MM.1S (cell line): ENCODE data around the gene CNTNAP2.

Experiments used
- DNase-seq: peaks from one replicate; pipeline ENCODE4 v3.0.0-alpha.2; 2015
- H2AFZ ChIP-seq: fragments of 300-600 bp; sonication (generic); 2 replicates; pipeline ENCODE4 v1.6.0; 2016; ENCODE audit warnings: antibody characterized with exemption, low read length
- H3F3A ChIP-seq: fragments of 300-600 bp; sonication (generic); 2 replicates; pipeline ENCODE4 v1.6.1; 2016; ENCODE audit warnings: mild to moderate bottlenecking, antibody characterized with exemption, low read length, moderate library complexity, mixed read lengths; ENCODE audit not compliant: insufficient read depth
- H3K27ac ChIP-seq: fragments of 300-600 bp; sonication (generic); 2 replicates; pipeline ENCODE4 v1.5.1; 2016; ENCODE audit warnings: mild to moderate bottlenecking, low read length
- H3K27me3 ChIP-seq: fragments of 300-600 bp; sonication (generic); replicated peaks from 2 replicates; pipeline ENCODE4 v1.6.0; 2016; ENCODE audit warnings: low read length; ENCODE audit not compliant: insufficient read depth
- H3K36me3 ChIP-seq: fragments of 300-600 bp; sonication (generic); replicated peaks from 2 replicates; pipeline ENCODE4 v1.6.1; 2016; ENCODE audit warnings: mild to moderate bottlenecking, low read length, mixed read lengths; ENCODE audit not compliant: insufficient read depth
- H3K4me1 ChIP-seq: fragments of 300-600 bp; sonication (generic); 2 replicates; pipeline ENCODE4 v1.6.1; 2016; ENCODE audit warnings: low read length, mixed read lengths
- H3K4me2 ChIP-seq: fragments of 300-600 bp; sonication (generic); 2 replicates; pipeline ENCODE4 v1.6.0; 2016; ENCODE audit warnings: low read depth, low read length
- H3K4me3 ChIP-seq: fragments of 300-600 bp; sonication (generic); 2 replicates; pipeline ENCODE4 v1.5.1; 2016; ENCODE audit warnings: low read length, mixed read lengths
- H3K79me2 ChIP-seq: fragments of 300-600 bp; sonication (generic); 2 replicates; pipeline ENCODE4 v1.6.1; 2016; ENCODE audit warnings: mixed run types, low read length, mixed read lengths
- H3K9ac ChIP-seq: fragments of 300-600 bp; sonication (generic); 2 replicates; pipeline ENCODE4 v1.6.1; 2016; ENCODE audit warnings: low read length, mixed read lengths
- H3K9me2 ChIP-seq: fragments of 300-600 bp; sonication (generic); replicated peaks from 2 replicates; pipeline ENCODE4 v1.6.1; 2016; ENCODE audit warnings: mild to moderate bottlenecking, low read length, mixed read lengths; ENCODE audit not compliant: insufficient read depth
- H3K9me3 ChIP-seq: fragments of 300-600 bp; sonication (generic); replicated peaks from 2 replicates; pipeline ENCODE4 v1.6.1; 2016; ENCODE audit warnings: mild to moderate bottlenecking, low read length, mixed read lengths; ENCODE audit not compliant: insufficient read depth
- H4K20me1 ChIP-seq: fragments of 300-600 bp; sonication (generic); 2 replicates; pipeline ENCODE4 v1.6.1; 2016; ENCODE audit warnings: mild to moderate bottlenecking, low read length, moderate library complexity, mixed read lengths; ENCODE audit not compliant: insufficient read depth
- CTCF ChIP-seq: fragments of 300-600 bp; sonication (generic); IDR thresholded peaks from 2 replicates; pipeline ENCODE4 v1.5.1; 2016; ENCODE audit warnings: antibody characterized with exemption, low read length, mixed read lengths
- EZH2 ChIP-seq: fragments of 300-600 bp; sonication (generic); optimal IDR thresholded peaks from 2 replicates; pipeline ENCODE3; 2017; ENCODE audit warnings: low read depth, mild to moderate bottlenecking, antibody characterized with exemption, low read length, mixed read lengths
- EZH2phosphoT487 ChIP-seq: fragments of 300-600 bp; sonication (generic); IDR thresholded peaks from 2 replicates; pipeline ENCODE4 v1.6.1; 2018; ENCODE audit warnings: antibody characterized with exemption, low read length

Gene CNTNAP2

GRCh38 chr7:146291900-146292299 is 175.3 kb downstream of the CNTNAP2 start:
- no peaks in the 10 kb centered on the region for H3F3A ChIP-seq
- no peak overlapping the region for H3K9ac ChIP-seq
- no peak for DNase-seq
- H3K9me2 ChIP-seq = no peaks in the 10 kb centered on the region
- no peaks in the 10 kb centered on the region for H4K20me1 ChIP-seq
- H3K27ac ChIP-seq = no peak overlapping the region
- no peak overlapping the region for H2AFZ ChIP-seq
- no peaks in the 10 kb centered on the region for H3K79me2 ChIP-seq
- no peaks in the 10 kb centered on the region for H3K9me3 ChIP-seq
- no peak for TF ChIP-seq EZH2
- no peak for TF ChIP-seq EZH2phosphoT487
- no peak for TF ChIP-seq CTCF
- H3K36me3 ChIP-seq = no peaks in the 10 kb centered on the region
- no peak overlapping the region for H3K4me3 ChIP-seq
- no peaks in the 10 kb centered on the region for H3K4me1 ChIP-seq
- H3K4me2 ChIP-seq = no peak overlapping the region
- no peaks in the 10 kb centered on the region for H3K27me3 ChIP-seq

- Histone ChIP-seq H3K36me3 (no peaks in the 10 kb centered on the region), H3K9me3 (no peaks in the 10 kb centered on the region)
Observed at GRCh38 chr7:146296028-146296427, 179.4 kb downstream of the CNTNAP2 start.

GRCh38 chr7:146314962-146315361 is 198.4 kb downstream of the CNTNAP2 start:
- no peak for TF ChIP-seq CTCF
- no peak for TF ChIP-seq EZH2
- TF ChIP-seq EZH2phosphoT487 = no peak
- Histone ChIP-seq H3K36me3 (no peaks in the 10 kb centered on the region), H3K4me1 (no peaks in the 10 kb centered on the region), H2AFZ (no peak overlapping the region), H3K9me3 (no peaks in the 10 kb centered on the region), H3K4me3 (no peak overlapping the region), H3K4me2 (no peak overlapping the region), H4K20me1 (no peaks in the 10 kb centered on the region), H3K27ac (no peak overlapping the region), H3K9me2 (no peaks in the 10 kb centered on the region), H3F3A (no peaks in the 10 kb centered on the region), H3K27me3 (no peaks in the 10 kb centered on the region), H3K79me2 (no peaks in the 10 kb centered on the region), H3K9ac (no peak overlapping the region)
- DNase-seq = no peak

More at GRCh38 chr7:146296028-146296427, 179.4 kb downstream of the CNTNAP2 start:
- H3K9me2 ChIP-seq = no peaks in the 10 kb centered on the region
- H3K27me3 ChIP-seq = no peaks in the 10 kb centered on the region
- no peak overlapping the region for H2AFZ ChIP-seq
- H3K27ac ChIP-seq = no peak overlapping the region
- H4K20me1 ChIP-seq = no peaks in the 10 kb centered on the region
- H3F3A ChIP-seq = no peaks in the 10 kb centered on the region
- no peak overlapping the region for H3K9ac ChIP-seq
- TF ChIP-seq EZH2 (no peak), CTCF (no peak), EZH2phosphoT487 (no peak)
- no peaks in the 10 kb centered on the region for H3K79me2 ChIP-seq
- no peak overlapping the region for H3K4me2 ChIP-seq
- H3K4me1 ChIP-seq = no peaks in the 10 kb centered on the region
- no peak for DNase-seq
- no peak overlapping the region for H3K4me3 ChIP-seq
